ENCODE results near the gene PRMT9. TPM values are rescaled to one million over a fixed set of nuclear protein-coding genes. Genes with fewer than 3 reads are reported as not detected.

The PRMT9 gene
- total and polyA plus RNA-seq, 9 of the 15 experiments (the other 6 are each of a cell fraction or from before 2014, with no cell fraction given): 3.5 to 15.6 (median 7.2) TPM

- Histone ChIP-seq H3K9me3 (replicated peaks; ENCODE audit: control insufficient read depth, insufficient read depth, low read depth, low read length) (no peaks in the 10 kb centered on the region), H3K79me2 (ENCODE audit: control insufficient read depth, insufficient read depth, low read length) (peaks cover under 1% of the 10 kb centered on the region; the same call in 1 of the 3 replicates), H4K20me1 (replicated peaks; ENCODE audit: control insufficient read depth, insufficient read depth, low read length) (no peaks in the 10 kb centered on the region), H3K9ac (ENCODE audit: insufficient read depth in 1 of 2, low read depth in 2 of 2, low read length in 2 of 2) (no peak overlapping the region), H3K4me2 (ENCODE audit: insufficient read depth, low read length) (no peak overlapping the region), H3K4me3 (no peak overlapping the region), H3K36me3 (ENCODE audit: control insufficient read depth, insufficient read depth, low read length) (peaks cover 50% of the 10 kb centered on the region), H3K4me1 (replicated peaks in 1 of 2; ENCODE audit: control insufficient read depth in 2 of 2, insufficient read depth in 2 of 2, low read length in 2 of 2) (no peaks in the 10 kb centered on the region), H3K27me3 (ENCODE audit: control insufficient read depth in 2 of 2, insufficient read depth in 2 of 2, low read length in 2 of 2) (no peaks in the 10 kb centered on the region), H2AFZ (ENCODE audit: low read depth, low read length) (no peak overlapping the region), H3K27ac (ENCODE audit: extremely low read depth, low read depth, low read length) (no peak overlapping the region), H3K9me1 (ENCODE audit: control insufficient read depth, insufficient read depth, low read length) (no peaks in the 10 kb centered on the region)
- 96% methylated on average over 2 of the region's 2 CpGs for WGBS (ENCODE audit: insufficient coverage, low coverage, missing lambda C conversion rate)
- in situ Hi-C loops (cut with MboI): no loop called here
- intact Hi-C loops (cut with micrococcal nuclease): no loop called here
- ATAC-seq: no peak
- DNase-seq (ENCODE audit: extremely low read depth in 1 of 4, low spot score in 3 of 4): no peak
- no TSS peak for BruUV-seq (replicated peaks)
- FAIRE-seq: no peak
- POLR2A ChIA-PET: interaction anchor here (0.6 kb wide), 1 partner anchor 19 kb away, joined by 3 read pairs; no protein-coding TSS in a partner anchor
- CTCF ChIA-PET (ENCODE audit: low intra/inter-chr PET ratio): no interaction called here
- TF ChIP-seq ZBTB43 (CRISPR knock-in tag; IDR thresholded peaks at IDR 0.05): no peak
- no peak for TF ChIP-seq MTA3 (IDR thresholded peaks at IDR 0.05; ENCODE audit: borderline replicate concordance)
- no peak for TF ChIP-seq RBM17 (IDR thresholded peaks at IDR 0.05; ENCODE audit: borderline replicate concordance, low read depth, low read length)
- no peak for TF ChIP-seq ZHX1 (conservative IDR thresholded peaks at IDR 0.05; ENCODE audit: low read length)
- no peak for TF ChIP-seq TCF3 (CRISPR knock-in tag; IDR thresholded peaks at IDR 0.05)
- no peak for TF ChIP-seq KLF13 (tag; IDR thresholded peaks at IDR 0.05; ENCODE audit: borderline replicate concordance, low read depth)
- no peak for TF ChIP-seq CBX8 (IDR thresholded peaks at IDR 0.05; ENCODE audit: borderline replicate concordance, extremely low read depth, low read depth, low read length, poor library complexity, severe bottlenecking)
- no peak for TF ChIP-seq PATZ1 (CRISPR knock-in tag; IDR thresholded peaks at IDR 0.05; ENCODE audit: borderline replicate concordance)
- no peak for TF ChIP-seq MECOM (CRISPR knock-in tag; IDR thresholded peaks at IDR 0.05)
- TF ChIP-seq ZBTB2 (IDR thresholded peaks at IDR 0.05): no peak
- TF ChIP-seq EZH2 (IDR thresholded peaks at IDR 0.05; ENCODE audit: borderline replicate concordance, low read depth, low read length): no peak
- TF ChIP-seq HLTF (IDR thresholded peaks at IDR 0.05): no peak
Observed at GRCh38 chr4:147655639-147656038, 28.3 kb downstream of the PRMT9 start.

All from K562 (cell line).